Breast epithelium (tissue), 3 donors: ENCODE measurements around the gene CCL7.

Experiments used
- POLR2A ChIP-seq: fragments of 450-650 bp; IDR thresholded peaks from one replicate; pipeline ENCODE4 v1.6.1; 2016; ENCODE audit warnings: antibody characterized with exemption, mild to moderate bottlenecking, moderate library complexity
- POLR2AphosphoS5 ChIP-seq, 3 donors: sonication (generic); formaldehyde crosslinking; IDR thresholded peaks; one replicate each; pipeline ENCODE4 v1.6.1; 2017; ENCODE audit warnings: antibody characterized with exemption in 3 of 3
- TF ChIP-seq, protein P1 (sequence below), 3 donors: fragments of 450-650 bp; IDR thresholded peaks; one replicate each; pipeline ENCODE4 v1.5.1; 2016 to 2017; ENCODE audit warnings: antibody characterized with exemption in 3 of 3, mild to moderate bottlenecking in 3 of 3, moderate library complexity in 3 of 3

DNA sequence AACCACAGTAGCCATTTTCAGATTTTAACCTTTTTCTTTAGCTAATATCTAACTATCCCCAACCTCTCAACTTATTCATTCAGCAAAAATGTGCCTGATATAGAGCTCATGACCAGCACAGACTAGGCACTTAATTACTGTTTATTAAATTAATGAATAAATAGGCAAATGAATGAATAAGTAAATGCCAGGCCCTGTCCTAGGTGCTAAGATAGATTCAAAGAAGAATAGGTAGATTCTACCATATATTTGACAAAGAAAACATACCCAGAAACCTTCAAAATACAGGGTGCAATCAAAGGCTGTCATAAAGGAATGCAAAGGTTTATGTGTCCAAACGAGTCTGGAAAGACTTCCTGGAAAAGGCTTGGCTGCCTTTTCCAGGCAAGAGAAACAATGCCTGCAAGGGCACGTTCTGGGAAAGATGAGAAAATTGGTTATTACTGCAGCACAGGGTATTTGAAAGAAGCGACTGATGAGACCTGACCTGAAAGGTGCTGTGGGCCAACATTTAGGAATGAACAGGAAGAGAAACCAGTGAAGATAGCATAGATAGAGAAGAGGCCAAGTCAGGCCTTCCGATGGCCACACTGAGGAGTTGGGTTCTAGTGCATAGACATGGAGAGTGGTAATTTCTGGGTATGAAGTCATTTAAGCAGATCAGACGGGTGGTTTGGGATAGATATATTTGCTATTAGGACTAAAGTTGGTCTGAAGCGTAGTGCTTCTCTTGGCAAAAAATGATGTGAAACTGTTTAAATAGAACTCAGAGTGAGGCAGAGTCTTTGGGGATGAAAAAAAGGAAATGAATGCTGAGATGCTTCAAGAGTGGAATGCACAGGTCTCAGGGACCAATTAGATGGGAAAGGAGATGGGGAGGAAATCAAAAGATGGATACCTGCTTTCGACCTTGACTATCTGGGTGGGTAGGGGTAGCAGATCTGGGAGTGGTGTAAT lies 26.4 kb upstream of the CCL7 start:
- TF ChIP-seq, protein P1, sequence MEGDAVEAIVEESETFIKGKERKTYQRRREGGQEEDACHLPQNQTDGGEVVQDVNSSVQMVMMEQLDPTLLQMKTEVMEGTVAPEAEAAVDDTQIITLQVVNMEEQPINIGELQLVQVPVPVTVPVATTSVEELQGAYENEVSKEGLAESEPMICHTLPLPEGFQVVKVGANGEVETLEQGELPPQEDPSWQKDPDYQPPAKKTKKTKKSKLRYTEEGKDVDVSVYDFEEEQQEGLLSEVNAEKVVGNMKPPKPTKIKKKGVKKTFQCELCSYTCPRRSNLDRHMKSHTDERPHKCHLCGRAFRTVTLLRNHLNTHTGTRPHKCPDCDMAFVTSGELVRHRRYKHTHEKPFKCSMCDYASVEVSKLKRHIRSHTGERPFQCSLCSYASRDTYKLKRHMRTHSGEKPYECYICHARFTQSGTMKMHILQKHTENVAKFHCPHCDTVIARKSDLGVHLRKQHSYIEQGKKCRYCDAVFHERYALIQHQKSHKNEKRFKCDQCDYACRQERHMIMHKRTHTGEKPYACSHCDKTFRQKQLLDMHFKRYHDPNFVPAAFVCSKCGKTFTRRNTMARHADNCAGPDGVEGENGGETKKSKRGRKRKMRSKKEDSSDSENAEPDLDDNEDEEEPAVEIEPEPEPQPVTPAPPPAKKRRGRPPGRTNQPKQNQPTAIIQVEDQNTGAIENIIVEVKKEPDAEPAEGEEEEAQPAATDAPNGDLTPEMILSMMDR (IDR thresholded peaks at IDR 0.05), result no peak
- TF ChIP-seq POLR2AphosphoS5 (IDR thresholded peaks at IDR 0.05) (no peak), POLR2A (no peak)
